RCC 7860 (cell line): Measurements from ENCODE around the gene KCNJ15.

Experiments
- DNase-seq: peaks from one replicate; pipeline ENCODE4 v3.0.0-alpha.2; 2015; ENCODE audit warnings: low spot score
- FAIRE-seq: peaks from 2 replicates; lab custom pipeline; 2012; peaks lifted over from hg19 to GRCh38; lab: Jason Lieb, UNC

The KCNJ15 gene

GRCh38 chr21:38294609-38295008 is 37.8 kb downstream of the KCNJ15 start:
- no peak for DNase-seq
- no peak for FAIRE-seq

DNA sequence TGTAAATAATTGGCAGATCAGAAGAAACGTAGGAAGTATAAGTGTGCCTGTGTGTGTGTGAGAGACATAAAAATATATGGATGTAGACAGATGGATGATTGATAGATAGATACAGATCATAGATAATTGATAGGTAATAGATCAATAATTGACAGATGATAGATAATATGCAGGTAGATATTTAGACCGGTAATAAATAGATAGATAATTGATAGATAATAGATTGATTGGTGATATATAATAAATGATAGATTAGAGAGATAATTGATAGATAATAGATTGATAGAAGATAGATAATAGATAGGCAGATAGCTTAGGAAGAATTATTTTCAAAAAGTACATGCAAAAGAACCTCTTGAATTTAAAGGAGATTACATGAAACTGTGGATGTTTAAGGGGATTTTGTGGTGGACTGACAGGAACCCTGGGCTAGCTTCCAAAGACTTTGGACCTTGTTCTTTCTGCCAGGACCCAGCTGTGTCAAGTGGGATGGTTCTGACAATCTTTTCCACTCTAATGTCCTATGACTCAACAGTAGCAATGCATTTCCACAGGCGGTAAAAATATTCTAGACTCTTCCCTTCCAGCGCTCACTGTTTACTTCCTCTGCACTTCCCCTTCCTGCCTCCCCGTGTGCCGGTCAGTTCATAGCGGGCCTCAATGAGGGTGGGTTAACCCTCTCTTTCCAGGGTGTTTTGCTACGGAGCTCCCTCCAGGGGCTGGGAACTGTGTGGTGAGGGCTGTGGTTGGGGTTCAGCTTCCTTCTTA is 39.4 kb downstream of the KCNJ15 start:
- FAIRE-seq (no peak), DNase-seq (no peak)

GRCh38 chr21:38297194-38297631 is 40.4 kb downstream of the KCNJ15 start:
- DNase-seq: no peak
- FAIRE-seq: no peak

- DNase-seq (no peak), FAIRE-seq (no peak)
These were observed 41.1 kb downstream of the KCNJ15 start for GRCh38 chr21:38297871-38298270.

DNA sequence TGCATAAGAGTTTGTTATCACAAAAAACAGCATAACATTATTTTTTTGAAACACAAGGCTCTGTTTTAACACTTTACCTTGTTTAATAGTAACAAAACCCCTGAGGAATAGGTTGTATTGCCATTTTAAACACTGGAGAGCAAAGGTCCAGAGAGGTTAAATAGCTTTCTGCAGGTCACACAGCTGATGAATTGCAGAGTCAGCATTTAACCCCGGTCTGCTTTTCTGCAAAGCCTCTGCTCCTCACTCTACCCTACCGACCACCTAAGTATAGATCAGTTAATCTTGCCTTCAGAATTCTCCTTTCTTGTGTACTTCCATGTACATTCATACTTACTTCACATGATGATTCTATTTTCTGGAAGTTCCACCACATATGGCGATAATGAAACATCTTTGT is 42.0 kb downstream of the KCNJ15 start:
- no peak for FAIRE-seq

GRCh38 chr21:38299671-38300070 is 42.9 kb downstream of the KCNJ15 start:
- FAIRE-seq (no peak), DNase-seq (no peak)

More for the DNA sequence above, 42.0 kb downstream of the KCNJ15 start:
- no peak for DNase-seq

DNA sequence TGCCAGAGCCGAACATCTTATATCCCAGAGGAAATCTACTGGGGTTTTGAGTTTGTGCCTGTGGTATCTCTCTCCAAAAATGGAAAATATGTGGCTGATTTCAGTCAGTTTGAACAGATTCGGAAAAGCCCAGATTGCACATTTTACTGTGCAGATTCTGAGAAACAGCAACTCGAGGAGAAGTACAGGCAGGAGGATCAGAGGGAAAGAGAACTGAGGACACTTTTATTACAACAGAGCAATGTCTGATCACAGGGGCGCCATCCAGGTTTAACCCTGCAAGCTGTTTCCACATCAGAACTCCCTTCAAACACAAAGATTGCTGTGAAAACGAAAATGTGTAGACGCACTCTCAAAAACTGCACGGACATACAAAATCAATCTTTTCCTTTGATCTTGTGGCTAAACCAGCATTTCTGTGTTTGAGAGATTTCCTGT is 43.4 kb downstream of the KCNJ15 start:
- DNase-seq: no peak
- no peak for FAIRE-seq

GRCh38 chr21:38301321-38302214 is 44.8 kb downstream of the KCNJ15 start:
- no peak for FAIRE-seq

GRCh38 chr21:38303300-38303699 is 46.5 kb downstream of the KCNJ15 start:
- FAIRE-seq (peak; percentile 95), DNase-seq (peak; percentile 88)

More at GRCh38 chr21:38301321-38302214, 44.8 kb downstream of the KCNJ15 start:
- DNase-seq: no peak

DNA sequence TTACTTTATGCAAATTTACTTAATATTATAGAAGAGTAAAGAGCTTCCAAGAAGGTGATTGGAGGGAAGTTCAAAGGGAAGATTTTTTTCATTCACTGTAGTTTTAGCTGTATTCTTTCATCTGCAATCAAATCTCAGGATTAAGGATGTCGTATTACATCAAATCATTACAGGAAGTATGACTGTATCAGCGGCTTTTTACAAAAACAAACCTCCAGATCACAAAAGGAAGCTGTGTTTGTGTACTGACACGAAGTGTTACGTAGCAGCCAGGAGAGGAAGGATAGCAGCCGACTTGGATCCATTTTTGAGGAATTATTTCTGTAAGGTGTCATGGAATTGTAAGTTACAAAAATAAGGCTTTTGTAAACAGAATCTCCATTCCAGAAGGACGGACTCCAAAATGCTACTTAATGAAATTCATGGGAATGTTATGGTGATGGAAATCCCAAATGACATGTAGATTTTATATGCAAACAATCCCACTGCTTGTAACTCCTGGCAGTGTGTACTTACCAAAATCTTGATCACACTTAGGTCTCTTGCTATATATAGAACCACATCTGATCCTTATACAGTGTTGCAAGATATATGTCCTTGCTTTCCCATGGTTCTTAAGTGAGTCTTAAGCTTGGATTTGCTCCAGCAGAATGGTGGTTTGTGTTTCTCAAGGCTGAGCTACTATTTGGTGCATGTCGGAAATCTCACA is 49.8 kb downstream of the KCNJ15 start:
- peak; percentile 30 for DNase-seq
- no peak for FAIRE-seq

DNA sequence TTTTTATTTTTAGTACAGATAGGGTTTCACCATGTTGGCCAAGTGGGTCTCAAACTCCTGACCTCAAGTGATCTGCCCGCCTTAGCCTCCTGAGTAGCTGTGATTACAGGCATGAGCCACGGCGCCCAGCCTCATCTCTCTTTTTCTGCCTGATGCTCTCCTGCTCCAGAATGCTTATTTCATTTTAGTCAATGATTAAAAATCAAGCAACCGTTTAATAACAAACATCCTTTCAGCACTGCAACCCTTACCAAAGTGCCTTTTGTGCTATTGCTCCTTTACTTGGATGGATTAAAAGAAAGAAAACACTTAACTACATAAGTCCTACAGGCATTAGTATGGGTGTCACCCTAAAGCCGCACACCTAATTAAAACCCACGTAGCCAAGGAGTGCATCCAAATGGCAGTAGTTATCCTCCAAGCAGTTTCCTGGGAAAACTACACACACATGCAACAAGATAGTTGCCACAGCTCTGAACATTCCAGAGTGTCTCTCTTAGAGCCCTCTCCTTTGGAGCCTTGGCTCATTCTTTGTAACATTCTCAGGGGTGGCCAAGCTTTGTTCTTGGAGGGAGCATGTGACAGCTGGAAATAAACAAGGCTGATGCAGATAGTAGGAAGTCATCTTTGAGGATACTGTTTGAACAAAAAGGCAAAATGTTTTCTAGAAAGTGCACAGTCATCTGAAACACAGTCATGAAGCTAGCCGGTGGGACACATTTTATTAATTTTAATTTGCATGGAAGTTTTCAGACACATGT is 51.2 kb downstream of the KCNJ15 start:
- FAIRE-seq (no peak), DNase-seq (no peak)

- FAIRE-seq (no peak), DNase-seq (no peak)
These were observed 51.8 kb downstream of the KCNJ15 start for GRCh38 chr21:38308532-38309119.

- FAIRE-seq: peak; percentile 88
- peak; percentile 88 for DNase-seq
These were observed 54.1 kb downstream of the KCNJ15 start for GRCh38 chr21:38310646-38311485.

DNA sequence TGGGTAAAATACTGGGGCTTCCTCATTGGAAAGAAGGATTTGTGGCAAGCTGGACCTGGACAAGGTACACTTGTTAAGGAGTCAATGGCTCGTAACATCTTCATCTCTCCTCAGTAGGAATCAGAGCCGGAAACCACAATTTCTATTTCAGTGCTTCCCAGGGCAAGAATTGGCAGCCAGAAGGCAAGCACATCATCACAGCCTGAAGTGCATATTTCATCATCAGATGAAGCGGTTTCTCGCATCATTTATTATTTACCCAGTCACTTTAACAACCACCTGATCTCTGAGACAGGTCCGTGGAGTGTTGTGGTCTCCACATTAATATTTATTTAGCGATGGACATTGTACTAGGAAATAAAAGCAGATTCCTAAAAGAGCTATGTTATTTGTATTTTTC is 55.0 kb downstream of the KCNJ15 start:
- DNase-seq (peak; percentile 93), FAIRE-seq (peak; percentile 99)

DNA sequence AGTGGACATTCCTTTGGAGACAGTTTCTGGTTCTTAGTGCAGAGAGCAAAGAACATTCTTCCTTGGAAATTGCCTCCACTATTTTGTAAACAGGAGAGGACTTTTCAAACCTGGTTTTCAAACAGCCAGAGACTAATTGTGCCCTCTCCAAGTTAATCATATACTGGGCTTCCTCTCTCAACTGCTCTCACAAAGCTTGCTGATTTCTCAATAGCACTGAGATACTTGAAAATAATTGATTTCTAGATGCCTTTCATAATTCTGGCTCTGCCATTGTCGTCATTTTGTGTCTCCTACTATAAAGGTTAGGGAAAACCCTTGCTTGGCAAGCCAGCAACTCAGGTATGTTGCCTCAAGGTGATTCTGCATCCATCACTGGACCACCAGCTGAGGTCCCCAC is 56.0 kb downstream of the KCNJ15 start:
- DNase-seq (no peak), FAIRE-seq (peak; percentile 23)

DNA sequence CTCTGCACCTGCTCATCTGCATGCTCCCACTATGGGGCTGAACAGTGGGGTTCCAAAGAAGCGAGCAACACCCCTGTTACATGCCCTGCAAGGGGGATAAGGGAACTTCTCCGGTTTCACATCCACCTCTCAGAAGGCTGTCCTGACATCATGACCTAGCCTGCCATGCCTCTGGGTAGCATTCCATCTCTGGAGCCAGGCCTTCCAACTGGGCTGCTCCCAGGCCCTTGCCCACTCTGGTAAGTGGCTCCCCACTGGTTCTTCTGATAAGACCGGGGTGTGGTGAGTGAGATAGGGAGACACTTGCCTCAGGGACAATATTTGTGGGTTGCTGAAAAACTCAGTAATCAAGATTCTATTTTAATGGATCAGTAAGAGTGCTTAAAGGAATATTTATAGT is 57.8 kb downstream of the KCNJ15 start:
- FAIRE-seq: no peak
- no peak for DNase-seq

DNA sequence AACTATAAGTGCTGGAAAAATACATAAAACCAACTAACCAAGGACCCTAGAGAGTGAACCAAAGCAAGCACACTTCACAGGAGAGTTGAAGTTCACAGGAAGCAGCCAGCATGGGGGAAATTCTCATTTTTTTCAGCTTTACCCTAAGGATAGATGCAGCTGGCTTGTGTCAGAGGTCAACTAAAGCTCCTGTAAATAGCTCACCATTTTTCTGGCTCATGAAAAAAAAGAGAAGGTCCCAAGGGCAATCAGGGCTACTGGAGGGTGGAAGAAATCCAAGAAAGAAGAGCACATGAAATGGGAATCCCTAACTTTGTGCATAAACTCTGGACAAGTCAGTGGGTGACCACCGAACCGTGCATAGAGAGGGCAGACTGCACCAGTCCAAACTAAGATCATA is 58.3 kb downstream of the KCNJ15 start:
- FAIRE-seq: no peak

DNA sequence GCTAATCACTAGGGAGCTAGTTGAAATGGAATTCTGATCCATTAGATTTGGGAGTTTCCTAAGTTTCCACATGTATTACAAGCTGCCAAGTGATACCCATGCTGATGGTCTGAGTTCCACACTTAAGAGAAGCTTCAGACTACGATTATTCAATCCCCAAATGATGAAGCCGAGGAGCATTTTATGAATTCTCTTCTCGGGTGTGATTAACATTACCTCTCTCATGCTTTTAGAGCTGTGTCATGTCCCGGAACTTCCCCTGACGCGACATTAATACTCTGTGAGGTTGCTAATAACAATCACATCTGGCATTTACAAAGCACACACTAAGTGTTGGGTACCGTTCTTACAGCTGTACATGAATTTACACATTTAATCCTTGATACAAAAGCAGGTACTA is 63.0 kb downstream of the KCNJ15 start:
- FAIRE-seq: no peak
- DNase-seq: peak; percentile 42

More for the DNA sequence above, 58.3 kb downstream of the KCNJ15 start:
- DNase-seq: peak; percentile 78

DNA sequence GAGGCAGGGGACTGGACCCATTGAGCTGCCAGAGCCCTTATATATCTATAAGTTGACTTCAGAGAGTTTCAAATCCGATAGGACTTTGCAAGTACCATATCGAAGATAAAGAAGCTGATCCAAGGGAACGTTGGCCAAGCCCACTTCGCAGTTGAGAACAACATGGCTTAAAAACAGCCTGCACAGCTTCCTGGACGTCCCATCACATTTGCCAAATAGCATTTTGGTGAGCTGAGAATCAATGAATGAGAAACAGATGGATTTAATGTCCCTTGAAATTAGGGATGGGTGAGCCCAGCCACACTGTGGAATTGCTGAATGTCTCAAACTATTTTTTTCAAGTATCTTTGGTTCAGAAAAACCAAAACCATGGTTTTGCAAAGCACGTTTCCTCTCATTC is 64.8 kb downstream of the KCNJ15 start:
- DNase-seq (no peak), FAIRE-seq (no peak)
